AG04449 (cell line): Measurements from ENCODE around the gene PRCP.

ENCODE experiments used
- CTCF ChIA-PET: fragments of 350-600 bp; formaldehyde crosslinking; extraction: SDS; loops from one replicate; lab custom pipeline; 2021; ENCODE audit warnings: antibody characterized with exemption; lab: Yijun Ruan, JAX
- POLR2A ChIA-PET: fragments of 400-600, 350-600 bp; formaldehyde crosslinking; extraction: SDS; loops from one replicate; lab custom pipeline; 2020; ENCODE audit warnings: antibody characterized with exemption, inconsistent platforms; lab: Yijun Ruan, JAX
- DNase-seq: peaks from one replicate; pipeline ENCODE4 v3.0.0-alpha.2; 2010; ENCODE audit warnings: low read depth, low spot score
- H3K4me3 ChIP-seq: 2 replicates; pipeline ENCODE4 v1.5.1; 2011; ENCODE audit warnings: low read depth, mild to moderate bottlenecking, control low read depth, low read length
- CTCF ChIP-seq: IDR thresholded peaks from one replicate; pipeline ENCODE4 v1.5.1; 2011; ENCODE audit warnings: mild to moderate bottlenecking, moderate library complexity, low read length, control low read depth, inconsistent platforms; ENCODE audit not compliant: insufficient read depth; ENCODE audit errors: missing control alignments

PRCP gene

GRCh38 chr11:82895437-82896091, 4.7 kb downstream of the PRCP start:
- ChIA-PET POLR2A (no interaction called here), CTCF (interaction anchor here (0.8 to 2.5 kb wide), 5 partner anchors 11 to 178 kb away, joined by 3 to 8 read pairs (median 4); no protein-coding TSS in a partner anchor)
- DNase-seq: no peak
- no peak for TF ChIP-seq CTCF
- H3K4me3 ChIP-seq: no peak overlapping the region

- no peak overlapping the region for H3K4me3 ChIP-seq
- DNase-seq: no peak
- CTCF ChIA-PET: interaction anchor here (1.0 to 3.2 kb wide), 5 partner anchors 8 to 175 kb away, joined by 3 to 15 read pairs (median 8); no protein-coding TSS in a partner anchor
- no peak for TF ChIP-seq CTCF
- POLR2A ChIA-PET: no interaction called here
Measured at GRCh38 chr11:82892611-82893169, 7.5 kb downstream of the PRCP start.

GRCh38 chr11:82890936-82891335, 9.3 kb downstream of the PRCP start:
- CTCF ChIA-PET: interaction anchor here (1.1 to 3.2 kb wide), 4 partner anchors 9 to 174 kb away, joined by 3 to 15 read pairs (median 4); partner anchors contain the start of gene PRCP

GRCh38 chr11:82890002-82890341, 10.3 kb downstream of the PRCP start:
- ChIA-PET POLR2A (interaction anchor here (0.7 kb wide), 1 partner anchor 10 kb away, joined by 4 read pairs; the partner anchor contains the start of gene PRCP), CTCF (interaction anchor here (1.1 to 3.2 kb wide), 4 partner anchors 10 to 171 kb away, joined by 3 to 15 read pairs (median 4); partner anchors contain the start of gene PRCP)
- TF ChIP-seq CTCF: no peak
- no peak overlapping the region for H3K4me3 ChIP-seq
- DNase-seq: no peak

More at GRCh38 chr11:82890936-82891335, 9.3 kb downstream of the PRCP start:
- DNase-seq: no peak
- no peak for TF ChIP-seq CTCF
- POLR2A ChIA-PET: no interaction called here
- H3K4me3 ChIP-seq: no peak overlapping the region

GRCh38 chr11:82889133-82890001, 10.9 kb downstream of the PRCP start:
- no peak overlapping the region for H3K4me3 ChIP-seq
- ChIA-PET CTCF (interaction anchor here (1.1 to 14.3 kb wide), 4 partner anchors 19 to 171 kb away, joined by 3 to 131 read pairs (median 9); no protein-coding TSS in a partner anchor), POLR2A (interaction anchor here (0.7 kb wide), 1 partner anchor 11 kb away, joined by 4 read pairs; the partner anchor contains the start of gene PRCP)
- no peak for TF ChIP-seq CTCF
- no peak for DNase-seq
